Measurements from ENCODE around the gene GALK2. TPM values are rescaled to one million over a fixed set of nuclear protein-coding genes. Genes with fewer than 3 reads are reported as not detected.
"Not testable (repeated sequence)": the region's sequence is repeated elsewhere in the genome, so short reads cannot be mapped to it uniquely, and the experiment has no call there.

Gene GALK2
- total RNA-seq, 1 donor from 2014 or later, result 47.6 TPM

DNA sequence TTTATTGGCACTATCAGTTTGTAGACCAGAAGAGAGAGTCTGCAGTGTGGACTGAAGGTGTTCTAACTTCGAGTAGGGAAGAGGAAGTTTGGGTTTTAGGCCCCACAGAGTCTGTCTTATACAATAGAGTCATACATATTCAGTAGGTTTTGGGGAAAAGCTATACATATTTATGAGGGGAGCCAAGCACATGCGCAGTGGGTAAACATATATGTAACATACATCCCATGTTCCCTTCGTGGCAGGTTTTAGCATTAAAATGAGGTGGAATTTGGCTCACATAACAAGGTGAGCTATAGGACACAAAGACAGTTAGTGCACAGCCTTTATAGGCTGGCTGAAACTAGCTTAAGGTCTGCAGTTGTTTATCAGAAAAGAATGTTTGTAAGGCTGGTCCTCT lies 4.9 kb downstream of the GALK2 start:
- Histone ChIP-seq H3K4me1 (peaks cover 4% of the 10 kb centered on the region), H3K9me3 (no peaks in the 10 kb centered on the region), H3K27ac (no peak overlapping the region), H3K27me3 (no peaks in the 10 kb centered on the region), H3K36me3 (no peaks in the 10 kb centered on the region), H3K4me3 (no peak overlapping the region)
- intact Hi-C loops (cut with DNase I), result no loop called here
- TF ChIP-seq, protein P1, sequence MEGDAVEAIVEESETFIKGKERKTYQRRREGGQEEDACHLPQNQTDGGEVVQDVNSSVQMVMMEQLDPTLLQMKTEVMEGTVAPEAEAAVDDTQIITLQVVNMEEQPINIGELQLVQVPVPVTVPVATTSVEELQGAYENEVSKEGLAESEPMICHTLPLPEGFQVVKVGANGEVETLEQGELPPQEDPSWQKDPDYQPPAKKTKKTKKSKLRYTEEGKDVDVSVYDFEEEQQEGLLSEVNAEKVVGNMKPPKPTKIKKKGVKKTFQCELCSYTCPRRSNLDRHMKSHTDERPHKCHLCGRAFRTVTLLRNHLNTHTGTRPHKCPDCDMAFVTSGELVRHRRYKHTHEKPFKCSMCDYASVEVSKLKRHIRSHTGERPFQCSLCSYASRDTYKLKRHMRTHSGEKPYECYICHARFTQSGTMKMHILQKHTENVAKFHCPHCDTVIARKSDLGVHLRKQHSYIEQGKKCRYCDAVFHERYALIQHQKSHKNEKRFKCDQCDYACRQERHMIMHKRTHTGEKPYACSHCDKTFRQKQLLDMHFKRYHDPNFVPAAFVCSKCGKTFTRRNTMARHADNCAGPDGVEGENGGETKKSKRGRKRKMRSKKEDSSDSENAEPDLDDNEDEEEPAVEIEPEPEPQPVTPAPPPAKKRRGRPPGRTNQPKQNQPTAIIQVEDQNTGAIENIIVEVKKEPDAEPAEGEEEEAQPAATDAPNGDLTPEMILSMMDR (IDR thresholded peaks at IDR 0.05), result no peak
- no peak for TF ChIP-seq POLR2A (IDR thresholded peaks at IDR 0.05)
- TF ChIP-seq POLR2AphosphoS5 (IDR thresholded peaks at IDR 0.05; ENCODE audit: insufficient read depth in 1 of 2, low read depth in 1 of 2), result no peak
- no peak for DNase-seq (ENCODE audit: extremely low spot score in 2 of 2)

DNA sequence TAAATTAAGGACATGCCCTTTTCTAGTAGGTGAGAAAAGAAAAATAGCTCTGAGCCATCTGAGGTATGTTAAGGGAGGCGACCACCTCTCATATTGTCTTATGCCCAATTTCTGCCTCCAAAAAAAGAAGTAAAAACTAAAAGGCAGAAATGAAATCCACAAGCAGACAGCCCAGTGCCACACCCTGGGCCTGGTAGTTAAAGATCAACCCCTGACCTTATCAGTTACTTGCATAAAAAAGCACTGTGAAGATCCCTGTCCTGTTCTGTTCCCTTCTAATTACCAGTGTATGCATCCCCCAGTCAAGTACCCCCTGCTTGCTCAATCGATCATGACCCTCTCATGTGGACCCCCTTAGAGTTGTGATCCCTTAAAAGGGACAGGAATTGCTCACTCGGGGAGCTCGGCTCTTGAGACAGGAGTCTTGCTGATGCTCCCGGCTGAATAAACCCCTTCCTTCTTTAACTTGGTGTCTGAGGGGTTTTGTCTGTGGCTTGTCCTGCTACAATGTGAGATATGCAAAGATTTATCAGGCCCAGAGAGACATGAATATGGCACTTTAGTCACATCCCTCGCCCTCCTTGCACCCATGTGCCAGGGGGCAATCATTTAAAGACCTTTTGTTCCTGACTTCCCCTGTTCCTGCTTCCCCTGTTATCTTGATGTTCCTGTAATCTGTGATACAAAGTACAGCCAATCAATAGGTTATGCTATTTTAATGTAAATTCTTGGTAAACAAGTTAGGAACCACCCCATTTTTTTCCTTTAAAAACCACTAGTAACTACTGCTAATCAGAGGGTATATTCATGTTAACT lies 5.7 kb downstream of the GALK2 start:
- DNase-seq (ENCODE audit: extremely low spot score in 2 of 2); H3K4me3 ChIP-seq; intact Hi-C loops (cut with DNase I); H3K27me3 ChIP-seq; H3K9me3 ChIP-seq; H3K36me3 ChIP-seq; H3K4me1 ChIP-seq; H3K27ac ChIP-seq: not testable (repeated sequence)

DNA sequence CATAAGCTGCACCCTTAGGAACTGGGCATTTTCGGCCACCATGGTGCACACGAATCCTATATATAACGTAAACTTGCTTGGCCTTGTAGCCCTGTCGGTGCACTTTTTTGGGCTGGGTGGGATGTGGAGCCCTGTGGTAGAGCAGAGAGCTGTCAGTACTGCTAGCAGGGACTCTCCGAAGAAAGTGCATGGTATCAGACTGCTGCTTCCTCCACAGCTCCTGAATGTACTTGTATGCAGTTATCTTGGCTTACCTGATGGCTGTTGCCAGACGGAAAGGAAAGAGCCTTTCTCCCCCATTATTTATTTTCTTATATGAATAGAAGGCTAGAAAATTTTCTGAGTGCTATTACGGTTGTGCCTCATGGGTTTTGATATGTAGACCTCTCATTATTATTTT lies 8.4 kb downstream of the GALK2 start:
- Histone ChIP-seq H3K4me3 (no peak overlapping the region), H3K4me1 (no peaks in the 10 kb centered on the region), H3K27ac (no peak overlapping the region), H3K36me3 (no peaks in the 10 kb centered on the region), H3K27me3 (no peaks in the 10 kb centered on the region), H3K9me3 (no peaks in the 10 kb centered on the region)
- TF ChIP-seq POLR2AphosphoS5 (IDR thresholded peaks at IDR 0.05; ENCODE audit: insufficient read depth in 1 of 2, low read depth in 1 of 2) (no peak), POLR2A (IDR thresholded peaks at IDR 0.05) (no peak)
- TF ChIP-seq, protein P1 (IDR thresholded peaks at IDR 0.05), result no peak
- intact Hi-C loops (cut with DNase I), result no loop called here
- no peak for DNase-seq (ENCODE audit: extremely low spot score in 2 of 2)

DNA sequence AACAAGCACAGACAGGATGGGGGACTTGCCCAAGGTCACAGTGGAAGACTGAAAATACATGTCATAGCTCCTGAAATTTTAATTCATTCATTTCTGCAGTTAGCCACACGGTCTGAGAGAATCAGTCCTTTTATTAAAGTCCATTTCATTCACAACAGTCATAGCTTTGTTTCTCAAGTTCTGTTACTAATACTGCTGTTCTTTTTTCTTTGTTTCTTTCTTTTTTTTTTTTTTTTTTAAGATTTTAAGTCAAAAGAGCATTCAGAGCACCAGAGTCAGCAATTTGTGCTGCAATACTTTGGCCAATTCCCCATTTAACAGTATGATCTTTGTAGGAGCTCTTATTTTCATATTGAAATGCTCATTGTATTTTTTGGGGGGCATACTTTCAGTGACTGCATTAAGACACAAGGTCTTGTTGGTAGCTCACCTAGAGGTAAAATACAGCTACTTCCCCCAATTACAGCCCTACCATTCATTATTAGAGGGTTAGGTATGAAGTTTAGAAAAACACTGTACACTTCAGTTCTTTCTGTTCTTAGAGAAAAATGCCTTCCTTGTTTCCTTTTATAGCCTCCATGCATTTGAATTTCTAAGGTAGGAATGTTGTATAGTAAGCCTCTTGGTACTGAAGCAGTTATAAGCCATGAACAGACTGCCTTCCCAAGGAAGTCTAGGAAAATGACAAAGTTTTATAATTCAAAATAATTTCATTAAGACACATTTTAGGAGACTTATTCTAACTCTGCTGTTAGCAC lies 9.6 kb downstream of the GALK2 start:
- Histone ChIP-seq H3K9me3 (no peaks in the 10 kb centered on the region), H3K36me3 (no peaks in the 10 kb centered on the region), H3K27me3 (no peaks in the 10 kb centered on the region), H3K4me1 (no peaks in the 10 kb centered on the region), H3K4me3 (no peak overlapping the region), H3K27ac (no peak overlapping the region)
- TF ChIP-seq POLR2A (IDR thresholded peaks at IDR 0.05) (no peak), POLR2AphosphoS5 (IDR thresholded peaks at IDR 0.05; ENCODE audit: insufficient read depth in 1 of 2, low read depth in 1 of 2) (no peak)
- TF ChIP-seq, protein P1 (IDR thresholded peaks at IDR 0.05), result no peak
- intact Hi-C loops (cut with DNase I), result no loop called here
- no peak for DNase-seq (ENCODE audit: extremely low spot score in 2 of 2)

DNA sequence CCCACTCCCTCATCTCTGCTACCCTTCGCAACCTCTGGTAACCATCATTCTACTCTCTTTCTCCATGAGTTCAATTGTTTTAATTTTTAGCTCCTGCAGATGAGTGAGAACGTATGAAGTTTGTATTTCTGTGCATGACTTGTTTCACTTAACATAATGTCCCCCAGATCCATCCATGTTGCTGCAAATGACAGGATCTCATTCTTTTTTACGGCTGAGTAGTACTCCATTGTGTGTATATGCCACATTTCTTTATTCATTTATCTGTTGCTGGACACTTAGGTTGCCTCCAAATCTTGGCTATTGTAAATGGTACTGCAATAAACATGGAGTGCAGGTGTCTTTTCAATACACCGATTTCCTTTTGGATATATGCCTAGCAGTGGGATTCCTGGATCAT lies 12.1 kb downstream of the GALK2 start:
- H3K9me3 ChIP-seq, result no peaks in the 10 kb centered on the region
- no peaks in the 10 kb centered on the region for H3K36me3 ChIP-seq
- no peak overlapping the region for H3K27ac ChIP-seq
- TF ChIP-seq POLR2A (IDR thresholded peaks at IDR 0.05) (no peak), POLR2AphosphoS5 (IDR thresholded peaks at IDR 0.05; ENCODE audit: insufficient read depth in 1 of 2, low read depth in 1 of 2) (no peak)
- TF ChIP-seq, protein P1 (IDR thresholded peaks at IDR 0.05), result no peak
- peaks cover under 1% of the 10 kb centered on the region for H3K4me1 ChIP-seq
- no peak for DNase-seq (ENCODE audit: extremely low spot score in 2 of 2)
- H3K27me3 ChIP-seq, result no peaks in the 10 kb centered on the region
- intact Hi-C loops (cut with DNase I), result no loop called here
- H3K4me3 ChIP-seq, result no peak overlapping the region

DNA sequence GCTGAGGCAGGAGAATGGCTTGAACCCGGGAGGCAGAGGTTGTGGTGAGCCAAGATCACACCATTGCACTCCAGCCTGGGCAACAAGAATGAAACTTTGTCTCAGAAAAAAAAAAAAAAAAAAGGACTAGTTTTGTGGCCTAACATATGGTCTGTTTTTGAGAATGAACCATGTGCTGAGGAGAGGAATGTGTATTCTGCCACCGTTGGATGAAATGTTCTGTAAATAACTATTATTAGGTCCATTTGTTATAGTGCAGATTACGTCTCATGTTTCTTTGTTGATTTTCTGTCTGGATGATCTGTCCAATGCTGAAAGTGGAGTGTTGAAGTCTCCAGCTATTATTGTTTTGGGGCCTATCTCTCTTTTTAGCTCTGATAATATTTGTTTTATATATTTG lies 13.7 kb downstream of the GALK2 start:
- H3K4me3 ChIP-seq; H3K4me1 ChIP-seq; intact Hi-C loops (cut with DNase I); H3K27ac ChIP-seq; DNase-seq (ENCODE audit: extremely low spot score in 2 of 2); H3K9me3 ChIP-seq; H3K27me3 ChIP-seq; H3K36me3 ChIP-seq: not testable (repeated sequence)
